Smooth muscle cell of the umbilical artery (primary cell): ENCODE results near the gene CT45A7. TPM values are rescaled to one million over a fixed set of nuclear protein-coding genes. Genes with fewer than 3 reads are reported as not detected.

ENCODE experiments used
- total RNA-seq: library from RNA; depleted of rRNA; stranded (reverse); fragments of >200 nt; gene quantifications from 2 replicates; pipeline ENCODE4 v1.2.3, GENCODE V29; 2014

CT45A7 gene, protein sequence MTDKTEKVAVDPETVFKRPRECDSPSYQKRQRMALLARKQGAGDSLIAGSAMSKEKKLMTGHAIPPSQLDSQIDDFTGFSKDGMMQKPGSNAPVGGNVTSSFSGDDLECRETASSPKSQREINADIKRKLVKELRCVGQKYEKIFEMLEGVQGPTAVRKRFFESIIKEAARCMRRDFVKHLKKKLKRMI
- total RNA-seq, result not detected in 2 replicates

DNA sequence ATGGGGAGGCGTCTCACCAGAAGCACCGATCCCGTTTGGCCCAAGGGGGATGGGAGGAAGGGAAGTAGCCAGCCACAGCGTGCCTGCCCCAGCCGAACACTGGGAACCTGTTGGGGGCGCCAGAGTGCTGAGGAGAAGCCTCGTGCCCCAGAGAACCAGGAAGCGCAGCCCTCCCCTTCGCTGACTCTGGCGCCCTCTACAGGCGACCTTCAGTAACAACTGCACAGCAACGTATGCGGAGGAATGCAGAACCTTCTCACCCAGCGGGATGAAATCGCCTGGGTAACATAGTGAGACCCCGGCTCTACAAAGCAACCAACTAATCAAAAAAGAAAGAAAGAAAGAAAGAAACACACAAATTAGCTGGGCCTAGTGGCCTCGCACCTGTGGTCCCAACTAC lies at the start of gene CT45A7:
CT45A7 (minus strand) TSS at position 101 of the 400 bp plus-strand sequence. CDS start 3,747 bp downstream, outside the sequence.

DNA sequence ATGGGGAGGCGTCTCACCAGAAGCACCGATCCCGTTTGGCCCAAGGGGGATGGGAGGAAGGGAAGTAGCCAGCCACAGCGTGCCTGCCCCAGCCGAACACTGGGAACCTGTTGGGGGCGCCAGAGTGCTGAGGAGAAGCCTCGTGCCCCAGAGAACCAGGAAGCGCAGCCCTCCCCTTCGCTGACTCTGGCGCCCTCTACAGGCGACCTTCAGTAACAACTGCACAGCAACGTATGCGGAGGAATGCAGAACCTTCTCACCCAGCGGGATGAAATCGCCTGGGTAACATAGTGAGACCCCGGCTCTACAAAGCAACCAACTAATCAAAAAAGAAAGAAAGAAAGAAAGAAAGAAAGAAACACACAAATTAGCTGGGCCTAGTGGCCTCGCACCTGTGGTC lies 34.6 kb upstream of the CT45A7 start, which contains the start of gene CT45A9:
CT45A9 (minus strand) TSS at position 101 of the 400 bp plus-strand sequence. CDS start 3,751 bp downstream, outside the sequence.

DNA sequence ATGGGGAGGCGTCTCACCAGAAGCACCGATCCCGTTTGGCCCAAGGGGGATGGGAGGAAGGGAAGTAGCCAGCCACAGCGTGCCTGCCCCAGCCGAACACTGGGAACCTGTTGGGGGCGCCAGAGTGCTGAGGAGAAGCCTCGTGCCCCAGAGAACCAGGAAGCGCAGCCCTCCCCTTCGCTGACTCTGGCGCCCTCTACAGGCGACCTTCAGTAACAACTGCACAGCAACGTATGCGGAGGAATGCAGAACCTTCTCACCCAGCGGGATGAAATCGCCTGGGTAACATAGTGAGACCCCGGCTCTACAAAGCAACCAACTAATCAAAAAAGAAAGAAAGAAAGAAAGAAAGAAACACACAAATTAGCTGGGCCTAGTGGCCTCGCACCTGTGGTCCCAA lies 17.4 kb upstream of the CT45A7 start, which contains the start of gene CT45A8:
CT45A8 (minus strand) TSS at position 101 of the 400 bp plus-strand sequence. CDS start 3,755 bp downstream, outside the sequence.

DNA sequence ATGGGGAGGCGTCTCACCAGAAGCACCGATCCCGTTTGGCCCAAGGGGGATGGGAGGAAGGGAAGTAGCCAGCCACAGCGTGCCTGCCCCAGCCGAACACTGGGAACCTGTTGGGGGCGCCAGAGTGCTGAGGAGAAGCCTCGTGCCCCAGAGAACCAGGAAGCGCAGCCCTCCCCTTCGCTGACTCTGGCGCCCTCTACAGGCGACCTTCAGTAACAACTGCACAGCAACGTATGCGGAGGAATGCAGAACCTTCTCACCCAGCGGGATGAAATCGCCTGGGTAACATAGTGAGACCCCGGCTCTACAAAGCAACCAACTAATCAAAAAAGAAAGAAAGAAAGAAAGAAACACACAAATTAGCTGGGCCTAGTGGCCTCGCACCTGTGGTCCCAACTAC lies 17.2 kb downstream of the CT45A7 start, which contains the start of gene CT45A2:
CT45A2 (minus strand) TSS at position 101 of the 400 bp plus-strand sequence. CDS start 3,747 bp downstream, outside the sequence.

DNA sequence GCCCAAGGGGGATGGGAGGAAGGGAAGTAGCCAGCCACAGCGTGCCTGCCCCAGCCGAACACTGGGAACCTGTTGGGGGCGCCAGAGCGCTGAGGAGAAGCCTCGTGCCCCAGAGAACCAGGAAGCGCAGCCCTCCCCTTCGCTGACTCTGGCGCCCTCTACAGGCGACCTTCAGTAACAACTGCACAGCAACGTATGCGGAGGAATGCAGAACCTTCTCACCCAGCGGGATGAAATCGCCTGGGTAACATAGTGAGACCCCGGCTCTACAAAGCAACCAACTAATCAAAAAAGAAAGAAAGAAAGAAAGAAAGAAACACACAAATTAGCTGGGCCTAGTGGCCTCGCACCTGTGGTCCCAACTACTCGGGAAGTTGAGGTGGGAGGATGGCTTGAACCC lies 34.4 kb downstream of the CT45A7 start, which contains the start of gene CT45A6:
CT45A6 (minus strand) TSS at position 101 of the 400 bp plus-strand sequence. CDS start 3,794 bp downstream, outside the sequence.

DNA sequence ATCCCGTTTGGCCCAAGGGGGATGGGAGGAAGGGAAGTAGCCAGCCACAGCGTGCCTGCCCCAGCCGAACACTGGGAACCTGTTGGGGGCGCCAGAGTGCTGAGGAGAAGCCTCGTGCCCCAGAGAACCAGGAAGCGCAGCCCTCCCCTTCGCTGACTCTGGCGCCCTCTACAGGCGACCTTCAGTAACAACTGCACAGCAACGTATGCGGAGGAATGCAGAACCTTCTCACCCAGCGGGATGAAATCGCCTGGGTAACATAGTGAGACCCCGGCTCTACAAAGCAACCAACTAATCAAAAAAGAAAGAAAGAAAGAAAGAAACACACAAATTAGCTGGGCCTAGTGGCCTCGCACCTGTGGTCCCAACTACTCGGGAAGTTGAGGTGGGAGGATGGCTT lies 51.7 kb downstream of the CT45A7 start, which contains the start of gene CT45A5:
CT45A5 (minus strand) TSS at position 101 of the 400 bp plus-strand sequence. CDS start 3,774 bp downstream, outside the sequence.

Other genes with a start within 250 kb of the CT45A7 start
- gene CT45A1, start 123.6 kb downstream of the CT45A7 start, total RNA-seq, result not detected in 2 replicates
- gene CT45A3, start 69.1 kb downstream of the CT45A7 start, total RNA-seq, result not detected in 2 replicates
- gene CT45A5, start 51.8 kb downstream of the CT45A7 start, total RNA-seq, result not detected in 2 replicates
- not detected in 2 replicates for gene CT45A6, start 34.5 kb downstream of the CT45A7 start, total RNA-seq
- gene CT45A2, start 17.3 kb downstream of the CT45A7 start, total RNA-seq, result not detected in 2 replicates
- gene CT45A8, start 17.3 kb upstream of the CT45A7 start, total RNA-seq, result not detected in 2 replicates
- gene CT45A9, start 34.5 kb upstream of the CT45A7 start, total RNA-seq, result not detected in 2 replicates
- not detected in 2 replicates for gene CT45A10, start 56.2 kb upstream of the CT45A7 start, total RNA-seq
- gene SAGE1, start 56.4 kb upstream of the CT45A7 start, total RNA-seq, result not detected in 2 replicates
- 9.5 and 17.8 TPM in 2 replicates for gene MMGT1, start 136.7 kb upstream of the CT45A7 start, total RNA-seq
- 24.4 and 29.4 TPM in 2 replicates for gene SLC9A6, start 148.2 kb upstream of the CT45A7 start, total RNA-seq